GM12864 (cell line): Measurements from ENCODE around the gene KSR1.
"Not testable (repeated sequence)": the region's sequence is repeated elsewhere in the genome, so short reads cannot be mapped to it uniquely, and the experiment has no call there.

Experiments used
- DNase-seq: peaks from one replicate; pipeline ENCODE4 v3.0.0-alpha.2; 2011; ENCODE audit warnings: low read depth
- H3K4me3 ChIP-seq: 2 replicates; pipeline ENCODE4 v1.5.1; 2011; ENCODE audit warnings: mild to moderate bottlenecking, low read depth, low read length, control low read depth
- CTCF ChIP-seq: IDR thresholded peaks from 2 replicates; pipeline ENCODE4 v1.5.1; 2011; ENCODE audit warnings: low read depth, mild to moderate bottlenecking, moderate library complexity, low read length, control low read depth, inconsistent platforms; ENCODE audit errors: missing control alignments

Gene KSR1

DNA sequence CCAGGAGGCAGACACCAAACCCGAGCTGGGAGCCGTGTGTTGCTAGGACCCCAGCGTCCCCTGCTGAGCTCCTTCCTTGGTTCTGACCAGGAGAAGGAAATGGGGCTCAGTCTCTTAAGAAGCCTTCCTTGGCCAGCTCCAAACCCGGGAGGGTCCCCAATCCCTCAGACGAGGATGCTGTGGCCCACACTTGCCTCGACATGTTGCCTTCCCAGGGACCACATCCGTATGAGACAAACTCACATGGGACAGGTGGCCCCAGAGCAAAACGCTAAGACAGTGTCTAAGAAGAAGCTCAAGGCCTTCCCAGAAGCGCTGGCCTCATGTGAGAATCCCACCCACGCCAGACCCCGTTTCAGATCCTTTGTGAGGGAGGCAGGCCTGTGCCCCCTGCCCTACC is 194.6 kb downstream of the KSR1 start:
- no peak for DNase-seq
- H3K4me3 ChIP-seq: no peak overlapping the region
- no peak for TF ChIP-seq CTCF

GRCh38 chr17:27651411-27652345 is 195.4 kb downstream of the KSR1 start:
- TF ChIP-seq CTCF: peak; percentile 73
- no peak for DNase-seq

GRCh38 chr17:27653449-27653971 is 197.3 kb downstream of the KSR1 start:
- not testable (repeated sequence) for H3K4me3 ChIP-seq, DNase-seq

More at GRCh38 chr17:27651411-27652345, 195.4 kb downstream of the KSR1 start:
- H3K4me3 ChIP-seq: no peak overlapping the region

DNA sequence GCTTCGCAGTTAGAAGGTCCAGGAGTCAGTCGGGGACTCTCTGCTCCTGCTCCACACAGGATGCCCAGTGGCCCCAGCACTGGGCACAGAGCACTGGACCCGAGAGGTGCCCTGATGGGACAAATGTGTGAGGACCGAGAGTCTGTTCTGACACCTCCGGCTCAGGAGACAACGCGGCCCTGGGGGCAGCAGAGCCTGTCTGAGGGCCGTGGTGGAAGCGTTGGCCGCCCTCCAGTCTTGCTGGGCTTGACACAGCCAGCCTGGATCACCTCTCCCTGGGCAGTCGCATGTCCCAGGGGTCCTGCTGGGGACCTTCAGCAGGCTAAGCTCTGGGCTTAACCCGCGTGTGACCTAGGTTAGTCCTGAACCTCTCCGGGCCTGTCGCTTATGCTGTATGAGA is 197.9 kb downstream of the KSR1 start:
- no peak for DNase-seq
- no peak for TF ChIP-seq CTCF
- H3K4me3 ChIP-seq: no peak overlapping the region

DNA sequence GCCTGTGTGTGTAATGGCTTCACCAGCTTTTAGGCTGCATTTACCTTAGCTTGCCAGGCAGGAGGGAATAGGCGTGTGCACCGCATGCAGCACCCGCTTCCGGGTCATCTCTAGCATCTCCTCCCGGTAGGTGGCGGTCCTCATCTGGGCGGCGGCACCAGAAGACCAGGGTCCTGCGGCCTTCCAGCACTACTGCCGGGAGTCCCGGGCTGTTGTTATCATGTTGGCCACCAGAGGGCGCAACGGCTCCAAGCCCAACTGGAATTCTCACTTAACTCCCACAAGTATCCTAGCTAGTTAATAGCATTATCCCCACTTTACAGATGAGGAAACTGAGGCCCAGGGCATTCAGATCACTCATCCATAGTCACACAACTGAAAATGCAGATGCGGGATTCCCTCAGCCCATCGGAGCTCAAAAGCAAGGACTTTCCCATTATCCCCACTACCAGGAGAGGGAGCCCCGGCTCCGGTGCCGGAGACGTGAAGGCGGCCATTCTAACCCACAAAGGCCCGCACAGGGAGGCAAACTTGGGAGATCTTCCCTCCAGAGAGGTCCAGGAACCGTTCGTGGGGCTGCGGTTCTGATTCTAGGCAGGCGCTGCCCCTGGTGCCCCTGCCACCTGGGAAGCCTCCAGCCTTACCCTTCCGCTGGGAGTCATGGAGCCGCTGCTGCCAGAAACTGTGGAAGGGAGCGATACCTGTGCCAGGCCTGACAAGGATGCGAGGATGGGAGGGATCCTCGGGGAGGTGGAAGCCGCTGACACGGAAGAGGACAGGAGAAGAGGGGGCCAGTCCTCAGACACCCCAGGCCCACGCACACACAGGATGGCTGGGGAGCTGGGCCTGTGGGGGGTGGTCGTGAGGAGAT is 198.6 kb downstream of the KSR1 start:
- no peak overlapping the region for H3K4me3 ChIP-seq
- peak; percentile 44 for DNase-seq
- peak; percentile 85 for TF ChIP-seq CTCF

DNA sequence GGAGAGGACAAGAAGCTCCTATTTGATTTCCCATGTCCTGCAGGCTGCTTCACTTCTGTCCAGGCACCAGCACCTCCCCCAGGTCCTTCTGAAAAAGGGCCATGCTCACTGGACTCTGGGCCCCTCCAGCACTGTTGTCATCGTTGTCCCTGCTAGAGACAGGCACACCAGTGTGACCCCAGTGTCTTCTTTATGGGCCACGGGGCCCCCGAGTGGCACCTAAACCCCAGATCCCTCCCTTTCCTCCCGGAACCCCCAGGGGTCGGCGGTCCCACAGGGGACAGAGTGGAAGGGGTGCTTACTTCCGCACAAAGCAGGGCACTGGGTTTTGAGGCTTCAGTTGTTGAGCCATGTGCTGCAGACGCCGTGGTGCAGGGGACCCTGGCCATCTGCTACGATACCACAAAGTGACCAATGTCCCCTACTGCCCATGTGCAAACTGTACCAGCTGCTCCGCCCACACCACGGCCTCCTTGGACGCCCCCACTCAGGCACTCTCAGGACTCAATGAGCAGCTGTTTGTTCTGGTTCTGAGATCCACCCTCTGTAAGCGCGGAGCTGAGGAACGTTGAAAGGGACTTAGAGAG is 199.4 kb downstream of the KSR1 start:
- H3K4me3 ChIP-seq, DNase-seq: not testable (repeated sequence)

GRCh38 chr17:27656620-27657019 is 200.4 kb downstream of the KSR1 start:
- not testable (repeated sequence) for H3K4me3 ChIP-seq

DNA sequence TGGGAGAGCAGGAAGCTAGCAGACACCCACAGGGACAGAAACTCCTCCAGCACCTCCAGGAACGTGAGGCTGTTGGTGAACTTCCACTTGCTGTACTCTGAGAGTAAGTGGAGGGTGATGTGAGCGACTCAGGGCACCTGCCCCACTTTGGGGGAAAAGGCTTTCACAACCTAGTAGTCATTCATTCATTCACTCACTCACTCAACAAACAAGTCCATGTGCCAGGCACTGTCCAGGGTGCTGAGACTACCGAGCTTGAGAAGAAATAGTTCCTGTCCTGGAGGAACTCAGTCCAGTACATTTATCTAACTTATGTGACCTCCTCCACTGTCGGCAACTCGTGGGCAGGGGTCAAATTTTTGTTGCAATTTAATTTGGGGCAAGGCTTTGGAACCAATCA is 201.4 kb downstream of the KSR1 start:
- H3K4me3 ChIP-seq: no peak overlapping the region
- no peak for TF ChIP-seq CTCF
- DNase-seq: no peak

More at GRCh38 chr17:27656620-27657019, 200.4 kb downstream of the KSR1 start:
- not testable (repeated sequence) for DNase-seq
